ENCODE results near the gene RASAL1.
A peak's percentile ranks its signal among the peaks of the same experiment; 100 is the strongest.

Gene RASAL1

DNA sequence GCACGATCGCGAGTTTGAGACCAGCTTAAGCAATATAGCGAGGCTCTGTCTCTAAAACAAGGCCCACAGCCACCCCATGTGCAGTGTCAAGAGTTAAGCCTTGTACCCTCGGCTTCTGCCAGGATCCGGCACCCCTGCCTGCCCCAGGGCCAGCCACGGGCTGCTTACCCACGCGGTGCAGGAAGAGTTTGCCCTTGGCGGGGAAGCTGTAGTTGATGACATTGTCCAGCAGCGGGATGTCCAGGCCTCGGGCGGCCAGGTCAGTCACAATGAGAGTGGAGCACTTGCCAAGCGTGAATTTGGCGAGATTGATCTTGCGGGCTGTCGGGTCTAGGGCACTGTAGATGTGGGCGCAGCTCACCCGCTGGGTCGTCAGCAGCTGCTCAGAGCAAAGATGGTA lies 36.6 kb upstream of the RASAL1 start:
- Histone ChIP-seq H3K4me3 (ENCODE audit: extremely low read depth, insufficient read depth, low read length, poor library complexity, severe bottlenecking) (no peak overlapping the region), H3K4me1 (ENCODE audit: control insufficient read depth, insufficient read depth, low read length, poor library complexity, severe bottlenecking) (no peaks in the 10 kb centered on the region), H3K36me3 (ENCODE audit: control insufficient read depth, insufficient read depth, low read length) (peaks cover 88% of the 10 kb centered on the region), H3K9me3 (ENCODE audit: control insufficient read depth, low read length) (no peaks in the 10 kb centered on the region), H3K27ac (ENCODE audit: low read depth, low read length, severe bottlenecking) (no peak overlapping the region)
- 93 to 95% methylated on average over 20 of the region's 20 CpGs for WGBS, 2 experiments (ENCODE audit: insufficient coverage in 2 of 2)

DNA sequence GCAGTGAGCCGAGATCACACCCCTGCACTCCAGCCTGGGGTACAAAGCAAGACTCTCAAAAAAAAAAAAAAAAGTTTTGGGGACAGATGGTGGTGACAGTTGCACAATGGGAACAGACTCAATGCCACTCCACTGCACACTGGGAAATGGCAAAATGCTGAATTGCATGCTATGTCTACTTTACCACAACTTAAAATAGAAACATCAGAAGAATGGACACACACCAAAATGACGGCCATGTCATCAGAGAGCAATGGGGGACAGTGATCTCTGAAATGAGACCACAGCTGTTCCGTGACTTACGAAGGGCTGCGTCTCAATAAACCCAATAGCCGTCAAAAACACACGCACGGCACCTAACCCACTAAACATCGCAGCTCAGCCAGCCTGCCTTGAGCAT lies 36.0 kb upstream of the RASAL1 start:
- WGBS, 2 experiments (ENCODE audit: insufficient coverage in 2 of 2): 96% methylated on average over 8 to 9 of the region's 9 CpGs
- Histone ChIP-seq H3K9me3 (ENCODE audit: control insufficient read depth, low read length) (no peaks in the 10 kb centered on the region), H3K4me3 (ENCODE audit: extremely low read depth, insufficient read depth, low read length, poor library complexity, severe bottlenecking) (no peak overlapping the region), H3K4me1 (ENCODE audit: control insufficient read depth, insufficient read depth, low read length, poor library complexity, severe bottlenecking) (no peaks in the 10 kb centered on the region), H3K27ac (ENCODE audit: low read depth, low read length, severe bottlenecking) (no peak overlapping the region), H3K36me3 (ENCODE audit: control insufficient read depth, insufficient read depth, low read length) (peaks cover 88% of the 10 kb centered on the region)

DNA sequence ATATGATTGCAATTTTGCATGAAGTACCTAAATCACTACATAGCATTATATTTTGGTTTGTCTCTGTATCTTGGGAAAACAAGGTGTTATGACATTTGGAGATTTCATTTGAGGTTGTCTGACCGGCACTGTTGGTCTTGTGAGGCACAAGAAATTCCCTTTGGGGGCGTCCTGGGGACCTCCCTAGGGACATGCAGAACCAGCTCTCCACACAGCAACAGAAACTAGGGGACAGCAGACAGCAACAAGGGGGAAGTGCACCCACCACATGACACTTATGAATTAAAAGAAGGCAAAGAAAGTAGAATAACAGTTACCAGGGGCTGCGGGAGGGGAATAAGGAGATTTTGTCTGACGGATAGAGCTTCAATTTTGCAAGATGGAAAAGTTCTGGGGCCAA lies 35.4 kb upstream of the RASAL1 start:
- Histone ChIP-seq H3K36me3 (ENCODE audit: control insufficient read depth, insufficient read depth, low read length) (peaks cover 89% of the 10 kb centered on the region), H3K9me3 (ENCODE audit: control insufficient read depth, low read length) (no peaks in the 10 kb centered on the region), H3K27ac (ENCODE audit: low read depth, low read length, severe bottlenecking) (no peak overlapping the region), H3K4me3 (ENCODE audit: extremely low read depth, insufficient read depth, low read length, poor library complexity, severe bottlenecking) (no peak overlapping the region), H3K4me1 (ENCODE audit: control insufficient read depth, insufficient read depth, low read length, poor library complexity, severe bottlenecking) (no peaks in the 10 kb centered on the region)
- WGBS, 2 experiments (ENCODE audit: insufficient coverage in 2 of 2): 92 to 100% methylated on average over 3 to 4 of the region's 4 CpGs

DNA sequence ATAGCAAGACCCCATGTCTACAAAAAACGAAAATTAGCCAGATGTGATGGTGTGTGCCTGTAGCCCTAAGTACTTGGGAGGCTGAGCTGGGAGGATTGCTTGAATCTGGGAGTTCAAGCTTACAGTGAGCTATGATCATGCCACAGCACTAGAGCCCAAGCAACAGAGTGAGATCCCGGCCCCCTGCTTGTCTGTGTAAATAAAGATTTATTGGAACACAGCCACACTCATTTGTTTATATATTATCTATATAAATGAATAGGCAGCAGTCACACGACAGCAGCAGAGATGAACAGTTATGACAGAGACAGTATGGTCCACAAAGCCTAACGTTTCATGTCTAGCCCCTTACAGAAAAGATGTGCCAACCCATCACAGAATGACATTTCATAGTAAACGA lies 34.9 kb upstream of the RASAL1 start:
- no peak overlapping the region for H3K27ac ChIP-seq (ENCODE audit: low read depth, low read length, severe bottlenecking)
- WGBS, 2 experiments (ENCODE audit: insufficient coverage in 2 of 2): 80 to 90% methylated on average over 1 to 3 of the region's 5 CpGs
- no peaks in the 10 kb centered on the region for H3K4me1 ChIP-seq (ENCODE audit: control insufficient read depth, insufficient read depth, low read length, poor library complexity, severe bottlenecking)
- peaks cover 93% of the 10 kb centered on the region for H3K36me3 ChIP-seq (ENCODE audit: control insufficient read depth, insufficient read depth, low read length)
- H3K4me3 ChIP-seq (ENCODE audit: extremely low read depth, insufficient read depth, low read length, poor library complexity, severe bottlenecking): no peak overlapping the region
- H3K9me3 ChIP-seq (ENCODE audit: control insufficient read depth, low read length): no peaks in the 10 kb centered on the region

DNA sequence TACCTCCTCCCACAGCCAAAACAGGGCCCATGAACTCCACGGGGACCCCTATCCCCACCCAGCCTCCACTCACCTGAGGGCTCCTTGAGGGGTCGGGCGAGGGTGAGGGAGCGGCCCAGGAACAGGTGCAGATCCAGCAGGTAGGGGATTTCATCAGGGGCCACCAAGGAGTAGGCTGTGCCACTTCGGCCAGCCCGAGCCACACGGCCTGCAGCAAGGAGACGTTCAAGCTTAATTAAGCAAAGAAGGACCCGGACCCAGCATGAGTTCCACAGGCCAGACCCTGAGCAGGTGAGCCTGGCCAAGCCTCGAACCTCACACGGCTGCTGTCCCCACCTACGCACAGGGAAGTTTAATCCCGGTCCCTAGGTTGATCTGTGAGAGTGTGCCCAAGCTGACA lies 34.1 kb upstream of the RASAL1 start:
- no peak overlapping the region for H3K27ac ChIP-seq (ENCODE audit: low read depth, low read length, severe bottlenecking)
- 93 to 98% methylated on average over 9 to 11 of the region's 13 CpGs for WGBS, 2 experiments (ENCODE audit: insufficient coverage in 2 of 2)
- H3K4me3 ChIP-seq (ENCODE audit: extremely low read depth, insufficient read depth, low read length, poor library complexity, severe bottlenecking): no peak overlapping the region
- no peaks in the 10 kb centered on the region for H3K4me1 ChIP-seq (ENCODE audit: control insufficient read depth, insufficient read depth, low read length, poor library complexity, severe bottlenecking)
- H3K36me3 ChIP-seq (ENCODE audit: control insufficient read depth, insufficient read depth, low read length): peaks cover 94% of the 10 kb centered on the region
- no peaks in the 10 kb centered on the region for H3K9me3 ChIP-seq (ENCODE audit: control insufficient read depth, low read length)

DNA sequence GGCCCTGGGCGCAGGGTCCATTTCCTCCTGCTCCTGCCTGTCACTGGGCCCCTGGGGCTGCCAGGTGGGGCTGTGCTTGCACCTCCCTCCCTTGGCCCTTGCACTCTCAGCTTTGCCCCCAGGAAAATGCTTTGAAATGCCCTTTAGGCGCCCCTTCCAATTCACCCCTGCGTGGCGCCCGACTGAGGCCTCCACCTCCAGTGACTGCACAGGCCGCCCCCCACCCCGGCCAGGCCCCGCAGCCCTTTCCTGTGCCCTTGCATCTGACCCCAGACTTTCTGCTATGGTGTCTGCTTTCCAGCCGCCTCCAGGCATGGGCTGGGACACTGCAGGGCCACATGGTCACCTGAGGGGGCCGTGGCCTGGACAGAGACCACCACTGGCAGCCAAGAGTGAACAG lies 32.3 kb upstream of the RASAL1 start:
- H3K36me3 ChIP-seq (ENCODE audit: control insufficient read depth, insufficient read depth, low read length): peaks cover 92% of the 10 kb centered on the region
- H3K9me3 ChIP-seq (ENCODE audit: control insufficient read depth, low read length): no peaks in the 10 kb centered on the region
- no peak overlapping the region for H3K4me3 ChIP-seq (ENCODE audit: extremely low read depth, insufficient read depth, low read length, poor library complexity, severe bottlenecking)
- 90 to 96% methylated on average over 5 to 8 of the region's 10 CpGs for WGBS, 2 experiments (ENCODE audit: insufficient coverage in 2 of 2)
- peaks cover 6% of the 10 kb centered on the region for H3K4me1 ChIP-seq (ENCODE audit: control insufficient read depth, insufficient read depth, low read length, poor library complexity, severe bottlenecking)
- H3K27ac ChIP-seq (ENCODE audit: low read depth, low read length, severe bottlenecking): no peak overlapping the region

DNA sequence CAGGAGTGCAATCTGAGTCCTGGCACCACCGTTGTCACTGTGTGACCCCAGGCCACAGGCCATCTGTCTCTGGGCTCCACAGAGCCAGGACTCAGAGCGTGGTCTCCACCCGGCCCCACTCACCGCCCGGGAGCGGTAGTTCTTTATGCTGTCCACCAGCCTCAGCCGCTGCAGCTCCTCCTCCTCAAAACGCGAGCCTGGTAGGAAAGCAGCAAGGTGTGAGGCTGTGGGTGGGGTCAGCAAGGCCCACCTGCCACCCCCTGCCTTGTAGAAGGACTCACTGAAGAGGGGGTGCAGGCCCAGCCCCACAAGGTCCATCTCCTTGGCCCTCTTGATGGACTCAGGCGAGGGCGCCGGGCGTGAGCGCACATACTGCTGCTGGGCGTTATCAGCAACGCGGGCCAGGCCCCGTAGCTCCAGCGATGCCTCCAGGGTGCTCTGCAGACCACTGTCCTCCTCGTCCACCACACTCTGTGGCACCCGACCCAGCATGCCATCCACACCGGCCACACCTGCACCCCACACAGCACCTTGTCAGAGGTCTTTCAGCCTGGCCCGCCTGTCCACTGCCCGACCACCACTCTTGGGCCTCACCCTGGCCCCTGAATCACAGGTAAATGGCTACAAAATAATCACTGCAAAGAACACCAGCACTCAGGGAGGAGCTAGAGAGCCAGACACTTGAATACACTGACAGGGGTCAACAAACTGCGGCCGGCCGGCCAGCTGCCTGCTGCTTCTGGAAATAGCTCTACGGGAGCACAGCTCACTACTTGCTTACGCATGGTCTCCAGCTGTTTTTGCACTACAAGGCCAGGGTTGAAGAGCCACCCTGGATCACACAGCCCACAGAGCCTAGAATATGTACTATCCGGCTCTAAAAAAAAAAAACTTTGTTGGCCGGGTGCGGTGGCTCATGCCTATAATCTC lies 30.2 kb upstream of the RASAL1 start:
- 94 to 96% methylated on average over 29 to 31 of the region's 32 CpGs for WGBS, 2 experiments (ENCODE audit: insufficient coverage in 2 of 2)
- Histone ChIP-seq H3K36me3 (ENCODE audit: control insufficient read depth, insufficient read depth, low read length) (peaks cover 79% of the 10 kb centered on the region), H3K27ac (ENCODE audit: low read depth, low read length, severe bottlenecking) (no peak overlapping the region), H3K4me3 (ENCODE audit: extremely low read depth, insufficient read depth, low read length, poor library complexity, severe bottlenecking) (no peak overlapping the region), H3K9me3 (ENCODE audit: control insufficient read depth, low read length) (no peaks in the 10 kb centered on the region), H3K4me1 (ENCODE audit: control insufficient read depth, insufficient read depth, low read length, poor library complexity, severe bottlenecking) (peaks cover 17% of the 10 kb centered on the region)

DNA sequence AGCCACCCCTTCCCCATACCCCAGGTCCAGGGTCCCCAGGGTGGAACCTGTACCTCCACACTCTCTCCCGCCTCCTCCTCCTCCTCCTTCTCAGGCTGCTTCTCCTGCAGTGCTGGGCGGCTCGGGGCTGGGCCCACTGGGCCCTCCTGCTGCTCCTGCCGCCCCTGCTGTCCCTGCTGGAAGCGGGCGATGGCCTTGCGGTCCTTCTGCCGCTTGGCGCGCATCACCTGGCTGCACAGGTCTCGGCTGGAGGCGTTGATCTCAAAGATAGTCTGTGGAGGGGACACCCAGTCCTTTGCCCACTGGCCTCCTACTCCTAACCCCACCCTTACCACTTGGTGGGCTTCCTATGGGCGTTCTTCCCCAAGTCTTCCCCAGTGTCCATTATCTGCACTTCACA lies 28.5 kb upstream of the RASAL1 start:
- no peaks in the 10 kb centered on the region for H3K9me3 ChIP-seq (ENCODE audit: control insufficient read depth, low read length)
- no peak overlapping the region for H3K4me3 ChIP-seq (ENCODE audit: extremely low read depth, insufficient read depth, low read length, poor library complexity, severe bottlenecking)
- no peak overlapping the region for H3K27ac ChIP-seq (ENCODE audit: low read depth, low read length, severe bottlenecking)
- peaks cover 17% of the 10 kb centered on the region for H3K4me1 ChIP-seq (ENCODE audit: control insufficient read depth, insufficient read depth, low read length, poor library complexity, severe bottlenecking)
- WGBS, 2 experiments (ENCODE audit: insufficient coverage in 2 of 2): 95% methylated on average over 10 to 13 of the region's 13 CpGs
- H3K36me3 ChIP-seq (ENCODE audit: control insufficient read depth, insufficient read depth, low read length): peaks cover 79% of the 10 kb centered on the region

DNA sequence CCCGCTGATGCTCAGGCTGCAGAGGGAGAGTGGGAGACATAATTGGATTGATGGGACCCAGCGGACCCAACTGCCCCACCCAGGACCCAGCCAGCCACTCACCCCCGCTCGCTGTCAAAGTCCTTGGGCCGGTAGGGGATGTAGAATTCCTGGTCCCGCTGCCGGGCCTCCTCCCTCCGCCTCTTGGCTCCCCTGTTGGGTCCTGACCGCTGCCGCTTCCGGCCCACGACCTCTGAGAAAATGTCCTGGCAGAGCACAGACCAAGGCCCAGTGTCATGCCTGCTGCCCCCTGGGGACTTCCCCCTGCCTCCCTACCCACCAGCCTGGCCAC lies 27.4 kb upstream of the RASAL1 start:
- H3K9me3 ChIP-seq (ENCODE audit: control insufficient read depth, low read length): no peaks in the 10 kb centered on the region
- no peak overlapping the region for H3K27ac ChIP-seq (ENCODE audit: low read depth, low read length, severe bottlenecking)
- 91% methylated on average over 10 of the region's 12 CpGs; no CpG with 5 or more reads in 1 of the 2 experiments for WGBS, 2 experiments (ENCODE audit: insufficient coverage in 2 of 2)
- peaks cover 17% of the 10 kb centered on the region for H3K4me1 ChIP-seq (ENCODE audit: control insufficient read depth, insufficient read depth, low read length, poor library complexity, severe bottlenecking)
- no peak overlapping the region for H3K4me3 ChIP-seq (ENCODE audit: extremely low read depth, insufficient read depth, low read length, poor library complexity, severe bottlenecking)
- H3K36me3 ChIP-seq (ENCODE audit: control insufficient read depth, insufficient read depth, low read length): peaks cover 80% of the 10 kb centered on the region

DNA sequence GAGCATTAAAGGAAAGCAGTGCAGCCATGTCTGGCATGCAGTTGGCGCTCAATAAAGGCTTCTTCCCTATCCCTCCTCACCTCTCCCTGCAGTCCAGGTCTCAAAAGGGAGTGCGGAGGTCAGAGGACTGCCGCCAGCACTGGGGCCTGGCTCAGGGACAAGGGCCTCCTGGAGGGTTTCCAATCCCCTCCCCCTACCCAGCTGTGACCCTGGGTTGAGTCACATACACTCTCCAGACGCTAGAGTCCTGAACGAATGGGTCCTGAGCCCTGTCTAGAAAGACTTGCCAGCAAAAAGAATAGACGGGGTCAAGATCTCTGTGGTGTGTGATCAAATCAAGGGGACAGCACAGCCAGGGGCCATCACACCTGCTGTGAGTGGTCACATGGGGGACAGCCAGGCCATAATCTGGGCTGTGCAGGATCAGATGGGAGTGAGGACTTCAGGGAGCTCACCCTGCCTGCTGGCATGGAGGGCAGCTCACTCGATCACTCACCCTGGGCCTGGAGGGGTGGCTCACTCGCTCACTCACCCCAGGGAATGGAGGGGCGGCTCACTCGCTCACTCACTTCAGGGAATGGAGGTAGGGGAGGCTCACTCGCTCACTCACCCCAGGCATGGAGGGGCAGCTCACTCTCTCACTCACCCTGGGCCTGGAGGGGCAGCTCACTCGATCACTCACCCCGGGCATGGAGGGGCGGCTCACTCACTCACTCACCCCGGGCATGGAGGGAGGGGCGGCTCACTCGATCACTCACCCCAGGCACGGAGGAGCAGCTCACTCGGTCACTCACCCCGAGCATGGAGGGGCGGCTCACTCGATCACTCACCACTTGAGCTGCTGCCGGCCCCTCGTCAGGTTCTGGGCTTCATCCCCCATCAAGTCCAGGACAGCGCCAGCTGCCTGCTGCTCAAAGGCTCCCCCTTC lies 26.8 kb upstream of the RASAL1 start:
- no peaks in the 10 kb centered on the region for H3K9me3 ChIP-seq (ENCODE audit: control insufficient read depth, low read length)
- WGBS, 2 experiments (ENCODE audit: insufficient coverage in 2 of 2): 73 to 77% methylated on average over 15 to 22 of the region's 25 CpGs
- H3K4me3 ChIP-seq (ENCODE audit: extremely low read depth, insufficient read depth, low read length, poor library complexity, severe bottlenecking): no peak overlapping the region
- H3K4me1 ChIP-seq (ENCODE audit: control insufficient read depth, insufficient read depth, low read length, poor library complexity, severe bottlenecking): peaks cover 17% of the 10 kb centered on the region
- H3K27ac ChIP-seq (ENCODE audit: low read depth, low read length, severe bottlenecking): peak overlapping the region; percentile 41
- peaks cover 80% of the 10 kb centered on the region for H3K36me3 ChIP-seq (ENCODE audit: control insufficient read depth, insufficient read depth, low read length)
